ENCODE measurements around the gene DPP6. TPM values are rescaled to one million over a fixed set of nuclear protein-coding genes. Genes with fewer than 3 reads are reported as not detected.

Gene DPP6
- total and polyA plus RNA-seq, 2 experiments from 2014 or later: 0.20 to 0.44 TPM

- TF ChIP-seq EZH2phosphoT487 (IDR thresholded peaks at IDR 0.05; ENCODE audit: low read depth, severe bottlenecking, unreplicated experiment) (no peak), CTCF (IDR thresholded peaks at IDR 0.05; ENCODE audit: poor library complexity) (no peak), EZH2 (IDR thresholded peaks at IDR 0.05; ENCODE audit: borderline replicate concordance) (no peak)
- no peaks in the 10 kb centered on the region for H3K36me3 ChIP-seq (replicated peaks; ENCODE audit: insufficient read depth, low read depth)
- 46% methylated on average over 6 of the region's 6 CpGs for WGBS (ENCODE audit: low lambda C conversion rate, missing lambda C conversion rate)
Observed at GRCh38 chr7:154416714-154417113, 364.5 kb downstream of the DPP6 start.

GRCh38 chr7:154419344-154419743 lies 367.1 kb downstream of the DPP6 start:
- Histone ChIP-seq H3K9me2 (replicated peaks; ENCODE audit: insufficient read depth) (no peaks in the 10 kb centered on the region), H3K4me2 (no peak overlapping the region), H3K79me2 (no peaks in the 10 kb centered on the region), H3K27ac (no peak overlapping the region), H3K36me3 (replicated peaks; ENCODE audit: insufficient read depth, low read depth) (no peaks in the 10 kb centered on the region), H2AFZ (no peak overlapping the region), H4K20me1 (ENCODE audit: insufficient read depth, poor library complexity, severe bottlenecking) (no peaks in the 10 kb centered on the region), H3K27me3 (no peaks in the 10 kb centered on the region), H3K9me3 (ENCODE audit: low read depth) (no peaks in the 10 kb centered on the region), H3K4me1 (ENCODE audit: insufficient read depth) (no peaks in the 10 kb centered on the region), H3K4me3 (no peak overlapping the region)
- no peak for TF ChIP-seq CTCF (IDR thresholded peaks at IDR 0.05; ENCODE audit: poor library complexity)
- no peak for TF ChIP-seq EZH2phosphoT487 (IDR thresholded peaks at IDR 0.05; ENCODE audit: low read depth, severe bottlenecking, unreplicated experiment)
- TF ChIP-seq EZH2 (IDR thresholded peaks at IDR 0.05; ENCODE audit: borderline replicate concordance): no peak
- 83% methylated on average over 10 of the region's 10 CpGs for WGBS (ENCODE audit: low lambda C conversion rate, missing lambda C conversion rate)
- DNase-seq (ENCODE audit: low spot score): no peak

More at GRCh38 chr7:154416714-154417113, 364.5 kb downstream of the DPP6 start:
- Histone ChIP-seq H3K4me3 (no peak overlapping the region), H3K27me3 (no peaks in the 10 kb centered on the region), H3K79me2 (no peaks in the 10 kb centered on the region), H3K4me1 (ENCODE audit: insufficient read depth) (no peaks in the 10 kb centered on the region), H3K4me2 (no peak overlapping the region), H4K20me1 (ENCODE audit: insufficient read depth, poor library complexity, severe bottlenecking) (no peaks in the 10 kb centered on the region), H3K9me3 (ENCODE audit: low read depth) (no peaks in the 10 kb centered on the region), H3K9me2 (replicated peaks; ENCODE audit: insufficient read depth) (no peaks in the 10 kb centered on the region), H3K27ac (no peak overlapping the region), H2AFZ (no peak overlapping the region)
- no peak for DNase-seq (ENCODE audit: low spot score)

GRCh38 chr7:154423231-154423630 lies 371.0 kb downstream of the DPP6 start:
- no peaks in the 10 kb centered on the region for H3K79me2 ChIP-seq
- H3K9me3 ChIP-seq (ENCODE audit: low read depth): no peaks in the 10 kb centered on the region
- no peaks in the 10 kb centered on the region for H3K27me3 ChIP-seq
- H3K27ac ChIP-seq: no peak overlapping the region
- H4K20me1 ChIP-seq (ENCODE audit: insufficient read depth, poor library complexity, severe bottlenecking): no peaks in the 10 kb centered on the region
- no peak overlapping the region for H2AFZ ChIP-seq
- DNase-seq (ENCODE audit: low spot score): no peak
- WGBS (ENCODE audit: low lambda C conversion rate, missing lambda C conversion rate): 15% methylated on average over 4 of the region's 4 CpGs
- no peak for TF ChIP-seq EZH2 (IDR thresholded peaks at IDR 0.05; ENCODE audit: borderline replicate concordance)
- TF ChIP-seq CTCF (IDR thresholded peaks at IDR 0.05; ENCODE audit: poor library complexity): no peak
- no peak for TF ChIP-seq EZH2phosphoT487 (IDR thresholded peaks at IDR 0.05; ENCODE audit: low read depth, severe bottlenecking, unreplicated experiment)
- no peaks in the 10 kb centered on the region for H3K9me2 ChIP-seq (replicated peaks; ENCODE audit: insufficient read depth)
- H3K4me2 ChIP-seq: no peak overlapping the region
- no peaks in the 10 kb centered on the region for H3K36me3 ChIP-seq (replicated peaks; ENCODE audit: insufficient read depth, low read depth)
- no peak overlapping the region for H3K4me3 ChIP-seq
- H3K4me1 ChIP-seq (ENCODE audit: insufficient read depth): no peaks in the 10 kb centered on the region

GRCh38 chr7:154424350-154424749 lies 372.2 kb downstream of the DPP6 start:
- no peaks in the 10 kb centered on the region for H3K79me2 ChIP-seq
- H3K4me3 ChIP-seq: no peak overlapping the region
- H3K4me2 ChIP-seq: no peak overlapping the region
- no peaks in the 10 kb centered on the region for H3K4me1 ChIP-seq (ENCODE audit: insufficient read depth)
- no peaks in the 10 kb centered on the region for H3K9me3 ChIP-seq (ENCODE audit: low read depth)
- DNase-seq (ENCODE audit: low spot score): no peak
- 59% methylated on average over 8 of the region's 8 CpGs for WGBS (ENCODE audit: low lambda C conversion rate, missing lambda C conversion rate)
- H3K9me2 ChIP-seq (replicated peaks; ENCODE audit: insufficient read depth): no peaks in the 10 kb centered on the region
- no peak for TF ChIP-seq CTCF (IDR thresholded peaks at IDR 0.05; ENCODE audit: poor library complexity)
- TF ChIP-seq EZH2 (IDR thresholded peaks at IDR 0.05; ENCODE audit: borderline replicate concordance): no peak
- no peak for TF ChIP-seq EZH2phosphoT487 (IDR thresholded peaks at IDR 0.05; ENCODE audit: low read depth, severe bottlenecking, unreplicated experiment)
- no peak overlapping the region for H2AFZ ChIP-seq
- no peak overlapping the region for H3K27ac ChIP-seq
- no peaks in the 10 kb centered on the region for H3K36me3 ChIP-seq (replicated peaks; ENCODE audit: insufficient read depth, low read depth)
- no peaks in the 10 kb centered on the region for H4K20me1 ChIP-seq (ENCODE audit: insufficient read depth, poor library complexity, severe bottlenecking)
- no peaks in the 10 kb centered on the region for H3K27me3 ChIP-seq
